Nephron (organoid): ENCODE measurements around the gene RPL36AL.

Experiments
- H3K27ac Mint-ChIP-seq, 3 experiments: 2 replicates each; pipeline ENCODE4 v1.8.0; 2020; ENCODE audit warnings: mixed read lengths in 3 of 3, mild to moderate bottlenecking in 2 of 3, moderate library complexity in 1 of 3
- H3K27me3 Mint-ChIP-seq: 2 replicates; pipeline ENCODE4 v1.8.0; 2021; ENCODE audit warnings: low read depth, mild to moderate bottlenecking, moderate library complexity, mixed read lengths
- H3K36me3 Mint-ChIP-seq: 2 replicates; pipeline ENCODE4 v1.8.0; 2020; ENCODE audit warnings: low read depth, mixed read lengths
- H3K4me1 Mint-ChIP-seq: 2 replicates; pipeline ENCODE4 v1.8.0; 2020; ENCODE audit warnings: mixed read lengths
- H3K4me3 Mint-ChIP-seq, 3 experiments: 2 replicates each; pipeline ENCODE4 v1.8.0; 2020; ENCODE audit warnings: mild to moderate bottlenecking in 3 of 3, mixed read lengths in 3 of 3, moderate library complexity in 2 of 3
- H3K9me3 Mint-ChIP-seq: 2 replicates; pipeline ENCODE4 v1.8.0; 2020; ENCODE audit warnings: mixed read lengths
- CTCF ChIP-seq, 3 experiments: fragments of 200-600 bp; sonication (generic); IDR thresholded peaks; one replicate each; pipeline ENCODE4 v1.5.0; 2021; ENCODE audit warnings: antibody characterized with exemption in 3 of 3; ENCODE audit not compliant: unreplicated experiment in 3 of 3

Gene RPL36AL

GRCh38 chr14:49633640-49634546 is 13.5 kb upstream of the RPL36AL start:
- TF ChIP-seq CTCF (IDR thresholded peaks at IDR 0.05; ENCODE audit: unreplicated experiment in 3 of 3), result peak; percentile 78 to 94 (median 85)
- peak overlapping the region; percentile 95 to 97 (median 97) for H3K27ac Mint-ChIP-seq
- H3K27me3 Mint-ChIP-seq, result no peaks in the 10 kb centered on the region
- peaks cover 27% of the 10 kb centered on the region for H3K36me3 Mint-ChIP-seq
- peaks cover 39% of the 10 kb centered on the region for H3K4me1 Mint-ChIP-seq
- no peaks in the 10 kb centered on the region for H3K9me3 Mint-ChIP-seq
- peak overlapping the region; percentile 94 to 98 (median 94) for H3K4me3 Mint-ChIP-seq

- H3K9me3 Mint-ChIP-seq, result no peaks in the 10 kb centered on the region
Measured at GRCh38 chr14:49623941-49624839, 3.8 kb upstream of the RPL36AL start.

GRCh38 chr14:49623387-49623786 is 3.0 kb upstream of the RPL36AL start:
- no peak overlapping the region for H3K27ac Mint-ChIP-seq
- H3K9me3 Mint-ChIP-seq, result no peaks in the 10 kb centered on the region
- H3K4me3 Mint-ChIP-seq, result peak overlapping the region in 1 of 3 experiments; percentile 56
- peaks cover 29% of the 10 kb centered on the region for H3K4me1 Mint-ChIP-seq
- no peak for TF ChIP-seq CTCF (IDR thresholded peaks at IDR 0.05; ENCODE audit: unreplicated experiment in 3 of 3)
- H3K27me3 Mint-ChIP-seq, result no peaks in the 10 kb centered on the region
- peaks cover 20% of the 10 kb centered on the region for H3K36me3 Mint-ChIP-seq

More at GRCh38 chr14:49623941-49624839, 3.8 kb upstream of the RPL36AL start:
- H3K4me1 Mint-ChIP-seq, result peaks cover 26% of the 10 kb centered on the region
- peaks cover 14% of the 10 kb centered on the region for H3K36me3 Mint-ChIP-seq
- TF ChIP-seq CTCF (IDR thresholded peaks at IDR 0.05; ENCODE audit: unreplicated experiment in 3 of 3), result no peak
- H3K27me3 Mint-ChIP-seq, result no peaks in the 10 kb centered on the region
- H3K4me3 Mint-ChIP-seq, result peak overlapping the region in 1 of 3 experiments; percentile 24
- H3K27ac Mint-ChIP-seq, result no peak overlapping the region

- peaks cover 27% of the 10 kb centered on the region for H3K36me3 Mint-ChIP-seq
- peak overlapping the region; percentile 96 to 98 (median 98) for H3K4me3 Mint-ChIP-seq
- TF ChIP-seq CTCF (IDR thresholded peaks at IDR 0.05; ENCODE audit: unreplicated experiment in 3 of 3), result no peak
- H3K4me1 Mint-ChIP-seq, result peaks cover 37% of the 10 kb centered on the region
- H3K27me3 Mint-ChIP-seq, result no peaks in the 10 kb centered on the region
- H3K27ac Mint-ChIP-seq, result peak overlapping the region; percentile 35 to 74 (median 47)
- H3K9me3 Mint-ChIP-seq, result no peaks in the 10 kb centered on the region
Measured at GRCh38 chr14:49622022-49622607, 1.7 kb upstream of the RPL36AL start.

GRCh38 chr14:49621114-49621881 is 872 bp upstream of the RPL36AL start:
- H3K27ac Mint-ChIP-seq, result peak overlapping the region; percentile 99 to 100 (median 100)
- peaks cover 30% of the 10 kb centered on the region for H3K36me3 Mint-ChIP-seq
- H3K9me3 Mint-ChIP-seq, result no peaks in the 10 kb centered on the region
- H3K27me3 Mint-ChIP-seq, result no peaks in the 10 kb centered on the region
- peaks cover 37% of the 10 kb centered on the region for H3K4me1 Mint-ChIP-seq
- TF ChIP-seq CTCF (IDR thresholded peaks at IDR 0.05; ENCODE audit: unreplicated experiment in 3 of 3), result peak in 1 of 3 experiments; percentile 23
- H3K4me3 Mint-ChIP-seq, result peak overlapping the region; percentile 96 to 98 (median 98)
